NT2/D1 (cell line): ENCODE measurements around the gene SOX6.

Experiments
- DNase-seq: peaks from one replicate; pipeline ENCODE4 v3.0.0-alpha.2; 2011; ENCODE audit warnings: low read depth, low spot score
- H3K27me3 ChIP-seq: 2 replicates; pipeline ENCODE4 v1.6.0; 2011; ENCODE audit warnings: mild to moderate bottlenecking; ENCODE audit not compliant: insufficient read length, insufficient read depth
- H3K36me3 ChIP-seq: 2 replicates; pipeline ENCODE4 v1.6.1; 2011; ENCODE audit warnings: mild to moderate bottlenecking, low read length, mixed read lengths; ENCODE audit not compliant: insufficient read depth, insufficient read length
- H3K4me1 ChIP-seq: 2 replicates; pipeline ENCODE4 v1.5.1; 2011; ENCODE audit not compliant: insufficient read depth, insufficient read length
- H3K4me3 ChIP-seq: 2 replicates; pipeline ENCODE4 v1.5.1; 2011; ENCODE audit warnings: low read depth; ENCODE audit not compliant: insufficient read length
- H3K9ac ChIP-seq: 2 replicates; pipeline ENCODE4 v1.6.0; 2011; ENCODE audit warnings: low read depth; ENCODE audit not compliant: insufficient read length
- H3K9me3 ChIP-seq: 2 replicates; pipeline ENCODE4 v1.5.1; 2011; ENCODE audit warnings: mild to moderate bottlenecking, low read length; ENCODE audit not compliant: insufficient read depth
- SUZ12 ChIP-seq: IDR thresholded peaks from 2 replicates; pipeline ENCODE4 v1.6.1; 2011; ENCODE audit not compliant: insufficient read length, insufficient read depth; ENCODE audit errors: extremely low read depth
- YY1 ChIP-seq: IDR thresholded peaks from 2 replicates; pipeline ENCODE4 v1.6.1; 2011; ENCODE audit not compliant: insufficient read length, insufficient read depth
- ZNF274 ChIP-seq: IDR thresholded peaks from 2 replicates; pipeline ENCODE4 v1.6.1; 2011; ENCODE audit warnings: mild to moderate bottlenecking, low read depth, low read length

Gene SOX6

GRCh38 chr11:16160146-16160545, 196.2 kb downstream of the SOX6 start:
- TF ChIP-seq SUZ12 = no peak
- TF ChIP-seq YY1 = no peak
- TF ChIP-seq ZNF274 = no peak
- H3K9ac ChIP-seq = no peak overlapping the region
- no peak overlapping the region for H3K4me3 ChIP-seq
- H3K4me1 ChIP-seq = no peaks in the 10 kb centered on the region
- H3K27me3 ChIP-seq = no peaks in the 10 kb centered on the region
- H3K36me3 ChIP-seq = no peaks in the 10 kb centered on the region
- H3K9me3 ChIP-seq = no peaks in the 10 kb centered on the region
- DNase-seq = no peak

GRCh38 chr11:16158426-16158994, 197.8 kb downstream of the SOX6 start:
- TF ChIP-seq YY1 = no peak
- no peak for TF ChIP-seq SUZ12
- no peak for TF ChIP-seq ZNF274

GRCh38 chr11:16157327-16157726, 199.0 kb downstream of the SOX6 start:
- H3K9me3 ChIP-seq = no peaks in the 10 kb centered on the region
- H3K4me3 ChIP-seq = no peak overlapping the region
- no peak for DNase-seq
- H3K27me3 ChIP-seq = no peaks in the 10 kb centered on the region
- H3K9ac ChIP-seq = no peak overlapping the region
- no peak for TF ChIP-seq YY1
- TF ChIP-seq ZNF274 = no peak
- H3K4me1 ChIP-seq = no peaks in the 10 kb centered on the region
- no peaks in the 10 kb centered on the region for H3K36me3 ChIP-seq

More at GRCh38 chr11:16158426-16158994, 197.8 kb downstream of the SOX6 start:
- no peaks in the 10 kb centered on the region for H3K27me3 ChIP-seq
- H3K9me3 ChIP-seq = no peaks in the 10 kb centered on the region
- no peak overlapping the region for H3K9ac ChIP-seq
- H3K4me3 ChIP-seq = no peak overlapping the region
- DNase-seq = no peak
- H3K4me1 ChIP-seq = no peaks in the 10 kb centered on the region
- no peaks in the 10 kb centered on the region for H3K36me3 ChIP-seq

- Histone ChIP-seq H3K27me3 (no peaks in the 10 kb centered on the region), H3K4me1 (no peaks in the 10 kb centered on the region), H3K9ac (no peak overlapping the region), H3K9me3 (no peaks in the 10 kb centered on the region), H3K4me3 (no peak overlapping the region), H3K36me3 (no peaks in the 10 kb centered on the region)
- DNase-seq = no peak
- TF ChIP-seq YY1 = no peak
- no peak for TF ChIP-seq SUZ12
- no peak for TF ChIP-seq ZNF274
Measured at GRCh38 chr11:16155448-16155847, 200.9 kb downstream of the SOX6 start.

- no peak for DNase-seq
- Histone ChIP-seq H3K9me3 (no peaks in the 10 kb centered on the region), H3K27me3 (no peaks in the 10 kb centered on the region), H3K9ac (no peak overlapping the region), H3K4me3 (no peak overlapping the region), H3K4me1 (no peaks in the 10 kb centered on the region), H3K36me3 (no peaks in the 10 kb centered on the region)
- TF ChIP-seq SUZ12 (no peak), ZNF274 (no peak), YY1 (no peak)
Measured at GRCh38 chr11:16154715-16155396, 201.5 kb downstream of the SOX6 start.

- TF ChIP-seq ZNF274 (no peak), YY1 (no peak), SUZ12 (no peak)
- H3K27me3 ChIP-seq = no peaks in the 10 kb centered on the region
- H3K36me3 ChIP-seq = no peaks in the 10 kb centered on the region
- no peak overlapping the region for H3K4me3 ChIP-seq
- no peaks in the 10 kb centered on the region for H3K9me3 ChIP-seq
- no peaks in the 10 kb centered on the region for H3K4me1 ChIP-seq
- no peak for DNase-seq
- H3K9ac ChIP-seq = no peak overlapping the region
Measured at GRCh38 chr11:16153951-16154350, 202.4 kb downstream of the SOX6 start.

- no peak for DNase-seq
- Histone ChIP-seq H3K9ac (no peak overlapping the region), H3K4me3 (no peak overlapping the region), H3K36me3 (no peaks in the 10 kb centered on the region), H3K9me3 (no peaks in the 10 kb centered on the region), H3K27me3 (no peaks in the 10 kb centered on the region), H3K4me1 (no peaks in the 10 kb centered on the region)
- TF ChIP-seq SUZ12 = no peak
- TF ChIP-seq ZNF274 = no peak
- TF ChIP-seq YY1 = no peak
Measured at GRCh38 chr11:16151138-16151537, 205.2 kb downstream of the SOX6 start.
